MM.1S (cell line): Measurements from ENCODE around the gene CD8B.

Source experiments
- DNase-seq: peaks from one replicate; pipeline ENCODE4 v3.0.0-alpha.2; 2015
- H2AFZ ChIP-seq: fragments of 300-600 bp; sonication (generic); 2 replicates; pipeline ENCODE4 v1.6.0; 2016; ENCODE audit warnings: antibody characterized with exemption, low read length
- H3F3A ChIP-seq: fragments of 300-600 bp; sonication (generic); 2 replicates; pipeline ENCODE4 v1.6.1; 2016; ENCODE audit warnings: mild to moderate bottlenecking, antibody characterized with exemption, low read length, moderate library complexity, mixed read lengths; ENCODE audit not compliant: insufficient read depth
- H3K27ac ChIP-seq: fragments of 300-600 bp; sonication (generic); 2 replicates; pipeline ENCODE4 v1.5.1; 2016; ENCODE audit warnings: mild to moderate bottlenecking, low read length
- H3K27me3 ChIP-seq: fragments of 300-600 bp; sonication (generic); replicated peaks from 2 replicates; pipeline ENCODE4 v1.6.0; 2016; ENCODE audit warnings: low read length; ENCODE audit not compliant: insufficient read depth
- H3K36me3 ChIP-seq: fragments of 300-600 bp; sonication (generic); replicated peaks from 2 replicates; pipeline ENCODE4 v1.6.1; 2016; ENCODE audit warnings: mild to moderate bottlenecking, low read length, mixed read lengths; ENCODE audit not compliant: insufficient read depth
- H3K4me1 ChIP-seq: fragments of 300-600 bp; sonication (generic); 2 replicates; pipeline ENCODE4 v1.6.1; 2016; ENCODE audit warnings: low read length, mixed read lengths
- H3K4me2 ChIP-seq: fragments of 300-600 bp; sonication (generic); 2 replicates; pipeline ENCODE4 v1.6.0; 2016; ENCODE audit warnings: low read depth, low read length
- H3K4me3 ChIP-seq: fragments of 300-600 bp; sonication (generic); 2 replicates; pipeline ENCODE4 v1.5.1; 2016; ENCODE audit warnings: low read length, mixed read lengths
- H3K79me2 ChIP-seq: fragments of 300-600 bp; sonication (generic); 2 replicates; pipeline ENCODE4 v1.6.1; 2016; ENCODE audit warnings: mixed run types, low read length, mixed read lengths
- H3K9ac ChIP-seq: fragments of 300-600 bp; sonication (generic); 2 replicates; pipeline ENCODE4 v1.6.1; 2016; ENCODE audit warnings: low read length, mixed read lengths
- H3K9me2 ChIP-seq: fragments of 300-600 bp; sonication (generic); replicated peaks from 2 replicates; pipeline ENCODE4 v1.6.1; 2016; ENCODE audit warnings: mild to moderate bottlenecking, low read length, mixed read lengths; ENCODE audit not compliant: insufficient read depth
- H3K9me3 ChIP-seq: fragments of 300-600 bp; sonication (generic); replicated peaks from 2 replicates; pipeline ENCODE4 v1.6.1; 2016; ENCODE audit warnings: mild to moderate bottlenecking, low read length, mixed read lengths; ENCODE audit not compliant: insufficient read depth
- H4K20me1 ChIP-seq: fragments of 300-600 bp; sonication (generic); 2 replicates; pipeline ENCODE4 v1.6.1; 2016; ENCODE audit warnings: mild to moderate bottlenecking, low read length, moderate library complexity, mixed read lengths; ENCODE audit not compliant: insufficient read depth
- EZH2 ChIP-seq: fragments of 300-600 bp; sonication (generic); optimal IDR thresholded peaks from 2 replicates; pipeline ENCODE3; 2017; ENCODE audit warnings: low read depth, mild to moderate bottlenecking, antibody characterized with exemption, low read length, mixed read lengths
- EZH2phosphoT487 ChIP-seq: fragments of 300-600 bp; sonication (generic); IDR thresholded peaks from 2 replicates; pipeline ENCODE4 v1.6.1; 2018; ENCODE audit warnings: antibody characterized with exemption, low read length
- TF ChIP-seq, protein P1 (sequence below): fragments of 300-600 bp; sonication (generic); IDR thresholded peaks from 2 replicates; pipeline ENCODE4 v1.5.1; 2016; ENCODE audit warnings: antibody characterized with exemption, low read length, mixed read lengths

Gene CD8B

DNA sequence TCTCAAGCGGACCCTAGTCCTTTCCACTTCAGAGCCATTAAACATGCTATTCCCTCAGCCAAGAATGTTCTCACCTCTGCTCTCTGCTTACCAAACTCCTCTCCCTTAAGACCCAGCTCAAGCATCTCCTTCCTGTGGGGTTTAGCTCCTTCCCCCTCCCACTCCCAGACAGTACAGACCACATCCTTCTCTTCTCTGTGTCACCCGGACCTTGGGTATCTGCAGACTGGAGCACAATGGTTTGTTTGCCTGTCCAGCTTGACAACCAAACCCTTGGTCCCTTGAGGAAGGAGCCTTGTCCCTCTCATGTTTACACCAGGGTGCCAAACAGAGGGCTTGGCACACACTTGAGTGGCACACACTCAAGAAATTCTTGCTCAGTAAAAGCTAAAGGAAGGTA, 66.8 kb downstream of the CD8B start:
- H4K20me1 ChIP-seq: no peaks in the 10 kb centered on the region
- H3K27ac ChIP-seq: no peak overlapping the region
- H3K9me2 ChIP-seq: no peaks in the 10 kb centered on the region
- no peak overlapping the region for H3K4me2 ChIP-seq
- peaks cover 13% of the 10 kb centered on the region; the same call in 1 of the 2 replicates for H3K27me3 ChIP-seq
- DNase-seq: no peak
- no peak overlapping the region for H3K9ac ChIP-seq
- no peak overlapping the region for H2AFZ ChIP-seq
- no peaks in the 10 kb centered on the region for H3K79me2 ChIP-seq
- H3K36me3 ChIP-seq: no peaks in the 10 kb centered on the region
- H3K9me3 ChIP-seq: no peaks in the 10 kb centered on the region
- H3F3A ChIP-seq: no peaks in the 10 kb centered on the region
- peaks cover 11% of the 10 kb centered on the region for H3K4me1 ChIP-seq
- TF ChIP-seq EZH2 (no peak), EZH2phosphoT487 (no peak)
- TF ChIP-seq, protein P1, sequence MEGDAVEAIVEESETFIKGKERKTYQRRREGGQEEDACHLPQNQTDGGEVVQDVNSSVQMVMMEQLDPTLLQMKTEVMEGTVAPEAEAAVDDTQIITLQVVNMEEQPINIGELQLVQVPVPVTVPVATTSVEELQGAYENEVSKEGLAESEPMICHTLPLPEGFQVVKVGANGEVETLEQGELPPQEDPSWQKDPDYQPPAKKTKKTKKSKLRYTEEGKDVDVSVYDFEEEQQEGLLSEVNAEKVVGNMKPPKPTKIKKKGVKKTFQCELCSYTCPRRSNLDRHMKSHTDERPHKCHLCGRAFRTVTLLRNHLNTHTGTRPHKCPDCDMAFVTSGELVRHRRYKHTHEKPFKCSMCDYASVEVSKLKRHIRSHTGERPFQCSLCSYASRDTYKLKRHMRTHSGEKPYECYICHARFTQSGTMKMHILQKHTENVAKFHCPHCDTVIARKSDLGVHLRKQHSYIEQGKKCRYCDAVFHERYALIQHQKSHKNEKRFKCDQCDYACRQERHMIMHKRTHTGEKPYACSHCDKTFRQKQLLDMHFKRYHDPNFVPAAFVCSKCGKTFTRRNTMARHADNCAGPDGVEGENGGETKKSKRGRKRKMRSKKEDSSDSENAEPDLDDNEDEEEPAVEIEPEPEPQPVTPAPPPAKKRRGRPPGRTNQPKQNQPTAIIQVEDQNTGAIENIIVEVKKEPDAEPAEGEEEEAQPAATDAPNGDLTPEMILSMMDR: no peak
- H3K4me3 ChIP-seq: no peak overlapping the region

- H3K36me3 ChIP-seq: no peaks in the 10 kb centered on the region
- peaks cover 15% of the 10 kb centered on the region; the same call in 1 of the 2 replicates for H3K27me3 ChIP-seq
- TF ChIP-seq EZH2phosphoT487 (no peak), EZH2 (no peak)
- TF ChIP-seq, protein P1: no peak
- no peaks in the 10 kb centered on the region for H3F3A ChIP-seq
- no peaks in the 10 kb centered on the region for H3K79me2 ChIP-seq
- no peak overlapping the region for H3K4me2 ChIP-seq
- H3K27ac ChIP-seq: no peak overlapping the region
- H3K4me1 ChIP-seq: peaks cover 11% of the 10 kb centered on the region
- H2AFZ ChIP-seq: no peak overlapping the region
- no peaks in the 10 kb centered on the region for H3K9me3 ChIP-seq
- peak; percentile 64 for DNase-seq
- no peaks in the 10 kb centered on the region for H3K9me2 ChIP-seq
- H4K20me1 ChIP-seq: no peaks in the 10 kb centered on the region
- no peak overlapping the region for H3K9ac ChIP-seq
- H3K4me3 ChIP-seq: no peak overlapping the region
Observed at GRCh38 chr2:86793752-86794151, 67.9 kb downstream of the CD8B start.

DNA sequence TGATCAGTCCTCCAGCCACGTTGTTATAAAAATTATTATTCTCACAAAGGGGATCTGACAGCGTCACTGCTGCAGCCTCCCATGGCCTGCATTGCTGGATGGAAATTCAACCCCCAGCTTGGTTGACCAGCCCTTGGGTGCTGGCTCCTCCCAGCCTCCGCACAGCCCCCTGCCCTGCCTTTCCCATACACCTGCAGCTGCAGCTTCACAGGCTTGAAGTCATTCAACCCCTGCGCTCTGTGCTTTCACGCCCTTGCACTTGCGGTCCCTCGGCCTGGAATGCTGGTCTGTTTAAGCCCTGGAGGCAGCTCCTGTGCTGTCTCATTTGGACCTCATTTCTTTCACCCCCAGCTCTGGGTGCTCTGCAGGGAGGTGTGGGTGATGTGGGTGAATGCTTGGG, 70.1 kb downstream of the CD8B start:
- H3K4me3 ChIP-seq: no peak overlapping the region
- no peaks in the 10 kb centered on the region for H3F3A ChIP-seq
- no peak overlapping the region for H3K4me2 ChIP-seq
- H2AFZ ChIP-seq: no peak overlapping the region
- H3K9me3 ChIP-seq: no peaks in the 10 kb centered on the region
- no peak overlapping the region for H3K27ac ChIP-seq
- no peaks in the 10 kb centered on the region for H3K9me2 ChIP-seq
- H3K4me1 ChIP-seq: peaks cover 11% of the 10 kb centered on the region
- no peaks in the 10 kb centered on the region for H3K79me2 ChIP-seq
- no peaks in the 10 kb centered on the region for H3K36me3 ChIP-seq
- no peak overlapping the region for H3K9ac ChIP-seq
- no peak for DNase-seq
- H4K20me1 ChIP-seq: no peaks in the 10 kb centered on the region
- H3K27me3 ChIP-seq: peaks cover 15% of the 10 kb centered on the region; the same call in 1 of the 2 replicates
- TF ChIP-seq, protein P1: no peak
- no peak for TF ChIP-seq EZH2
- no peak for TF ChIP-seq EZH2phosphoT487
